ENCODE measurements around the gene RGS9. TPM values are rescaled to one million over a fixed set of nuclear protein-coding genes. Genes with fewer than 3 reads are reported as not detected.

RGS9 gene
- polyA plus RNA-seq, 2 of the 4 experiments (the other 2 are of a cell fraction): 6.9 to 14.3 TPM

DNA sequence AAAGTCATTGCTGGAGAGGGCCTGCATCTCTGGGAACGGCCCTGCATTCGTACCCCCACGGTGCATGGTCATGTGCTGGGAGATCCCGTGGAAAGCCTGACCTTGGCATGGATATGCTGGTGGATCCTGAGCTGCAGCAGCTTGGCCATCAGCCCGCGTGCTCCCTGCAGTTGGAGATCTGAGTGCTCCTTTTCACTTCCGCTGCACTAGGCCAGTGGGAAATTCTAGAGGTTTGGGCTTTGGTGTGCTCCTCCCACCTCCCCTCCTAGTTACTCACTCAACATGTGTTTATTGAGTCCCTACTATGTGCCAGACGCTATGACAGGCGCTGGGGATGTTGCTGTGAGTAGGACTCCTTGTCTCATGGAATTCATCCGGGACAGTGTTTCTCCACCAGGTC is 91.1 kb downstream of the RGS9 start:
- Histone ChIP-seq H3K4me3 (no peak overlapping the region), H3K27ac (no peak overlapping the region), H3K9me3 (no peaks in the 10 kb centered on the region), H3K4me1 (no peaks in the 10 kb centered on the region), H3K4me2 (no peak overlapping the region)
- CTCF ChIA-PET: interaction anchor here (1.0 to 7.3 kb wide), 3 partner anchors 19 to 1026 kb away, joined by 3 to 128 read pairs (median 3); no protein-coding TSS in a partner anchor
- ATAC-seq (no peak), FAIRE-seq (no peak), DNase-seq (ENCODE audit: low read depth in 1 of 2, low spot score in 1 of 2) (no peak)
- POLR2A ChIA-PET: no interaction called here
- WGBS (ENCODE audit: missing lambda C conversion rate): 57% methylated on average over 9 of the region's 10 CpGs
- TF ChIP-seq RCOR1 (IDR thresholded peaks at IDR 0.05; ENCODE audit: low read depth, low read length): no peak
- TF ChIP-seq MAZ (IDR thresholded peaks at IDR 0.05; ENCODE audit: borderline replicate concordance, low read depth, low read length): no peak
- no peak for TF ChIP-seq MYC (IDR thresholded peaks at IDR 0.05; ENCODE audit: borderline replicate concordance, low read length)
- TF ChIP-seq, protein P1, sequence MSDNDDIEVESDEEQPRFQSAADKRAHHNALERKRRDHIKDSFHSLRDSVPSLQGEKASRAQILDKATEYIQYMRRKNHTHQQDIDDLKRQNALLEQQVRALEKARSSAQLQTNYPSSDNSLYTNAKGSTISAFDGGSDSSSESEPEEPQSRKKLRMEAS (IDR thresholded peaks at IDR 0.05): no peak
- TF ChIP-seq, protein P2, sequence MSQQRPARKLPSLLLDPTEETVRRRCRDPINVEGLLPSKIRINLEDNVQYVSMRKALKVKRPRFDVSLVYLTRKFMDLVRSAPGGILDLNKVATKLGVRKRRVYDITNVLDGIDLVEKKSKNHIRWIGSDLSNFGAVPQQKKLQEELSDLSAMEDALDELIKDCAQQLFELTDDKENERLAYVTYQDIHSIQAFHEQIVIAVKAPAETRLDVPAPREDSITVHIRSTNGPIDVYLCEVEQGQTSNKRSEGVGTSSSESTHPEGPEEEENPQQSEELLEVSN (IDR thresholded peaks at IDR 0.05; ENCODE audit: borderline replicate concordance, low read depth): no peak
- no peak for TF ChIP-seq RAD21 (conservative IDR thresholded peaks at IDR 0.05 in 1 of 2, IDR thresholded peaks at IDR 0.05 in 1 of 2)
- TF ChIP-seq HOXB13 (CRISPR knock-in tag; IDR thresholded peaks at IDR 0.05; ENCODE audit: low read depth): no peak
- no peak for TF ChIP-seq ZSCAN20 (CRISPR knock-in tag; IDR thresholded peaks at IDR 0.05)
- no peak for TF ChIP-seq SREBF2 (IDR thresholded peaks at IDR 0.05)

DNA sequence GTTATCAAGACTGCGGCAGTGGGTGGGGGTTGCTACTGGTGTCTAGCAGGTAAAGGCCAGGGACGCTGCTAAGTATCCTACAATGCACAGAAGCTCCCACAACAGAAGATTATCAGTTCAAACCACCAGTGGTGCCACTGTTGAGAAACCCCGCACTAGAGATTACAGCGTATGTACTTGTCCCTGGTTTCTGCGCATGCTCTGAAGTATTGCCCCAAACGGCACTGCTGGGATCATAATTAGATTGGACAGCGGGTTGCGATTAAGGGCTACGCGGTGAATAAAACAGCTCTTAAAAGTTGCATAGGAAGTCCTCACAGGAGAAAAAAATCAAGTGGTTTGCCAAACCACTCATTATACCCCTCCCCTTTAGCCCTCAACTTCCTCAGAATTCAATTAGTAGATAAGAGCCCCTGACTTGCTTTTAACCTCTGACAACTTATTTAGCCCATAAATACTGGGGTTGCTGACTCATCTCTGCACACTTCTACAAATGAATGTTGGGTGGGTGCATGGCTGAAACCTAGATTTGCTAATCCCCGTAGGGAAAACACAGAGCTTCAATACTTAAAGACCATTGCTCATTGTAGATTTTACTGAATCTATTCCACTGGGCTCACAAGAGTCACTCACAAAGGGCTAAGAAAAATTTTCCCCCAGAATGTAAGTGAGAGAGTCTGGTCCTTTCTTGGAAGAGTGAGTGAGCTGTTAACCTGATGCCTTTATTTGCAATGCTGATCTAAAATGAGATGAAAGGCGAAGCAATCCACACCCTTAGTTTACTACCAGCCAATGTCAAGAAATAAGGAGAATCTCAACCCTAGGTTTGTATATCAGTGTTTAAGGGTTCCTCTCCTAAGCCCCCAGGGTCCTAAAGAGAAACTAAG is 91.8 kb downstream of the RGS9 start:
- DNase-seq (ENCODE audit: low read depth in 1 of 2, low spot score in 1 of 2) (no peak), ATAC-seq (no peak), FAIRE-seq (no peak)
- no peak for TF ChIP-seq CHD2 (IDR thresholded peaks at IDR 0.05; ENCODE audit: low read length, partially characterized antibody)
- 82% methylated on average over 12 of the region's 12 CpGs for WGBS (ENCODE audit: missing lambda C conversion rate)
- Histone ChIP-seq H3K4me1 (no peaks in the 10 kb centered on the region), H3K27ac (no peak overlapping the region), H3K4me3 (no peak overlapping the region), H3K9me3 (no peaks in the 10 kb centered on the region), H3K4me2 (no peak overlapping the region)
- POLR2A ChIA-PET: no interaction called here
- CTCF ChIA-PET: interaction anchor here (1.2 to 7.3 kb wide), 4 partner anchors 9 to 1025 kb away, joined by 3 to 128 read pairs (median 40); no protein-coding TSS in a partner anchor

DNA sequence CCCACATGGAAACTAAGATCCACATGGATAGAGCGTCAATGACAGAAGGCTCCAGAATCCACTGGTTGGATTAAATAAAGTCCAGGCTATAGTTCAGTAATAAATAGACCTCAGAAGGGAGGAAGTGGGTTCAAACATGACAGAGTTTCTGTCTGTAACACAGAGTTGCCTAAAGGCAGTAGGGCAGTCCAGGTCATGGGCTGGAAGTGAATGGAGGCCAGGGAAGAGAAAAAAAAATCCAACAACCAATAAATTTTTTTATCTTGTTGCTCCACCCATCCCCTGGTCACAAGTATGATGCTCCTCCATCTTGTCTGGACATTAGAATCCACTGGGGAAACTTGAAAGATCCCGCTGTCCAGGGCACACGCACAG is 92.4 kb downstream of the RGS9 start:
- Histone ChIP-seq H3K4me3 (no peak overlapping the region), H3K4me2 (no peak overlapping the region), H3K4me1 (no peaks in the 10 kb centered on the region), H3K27ac (no peak overlapping the region), H3K9me3 (no peaks in the 10 kb centered on the region)
- FAIRE-seq: no peak
- POLR2A ChIA-PET: no interaction called here
- WGBS (ENCODE audit: missing lambda C conversion rate): 81% methylated on average over 3 of the region's 3 CpGs
- no peak for ATAC-seq
- no peak for TF ChIP-seq CBX2 (IDR thresholded peaks at IDR 0.05; ENCODE audit: borderline replicate concordance, low read depth)
- no peak for TF ChIP-seq JUN (IDR thresholded peaks at IDR 0.05)
- TF ChIP-seq FOSL2 (IDR thresholded peaks at IDR 0.05): no peak
- no peak for TF ChIP-seq FOSL2 (CRISPR knock-in tag; IDR thresholded peaks at IDR 0.05)
- no peak for TF ChIP-seq FOSB (CRISPR knock-in tag; IDR thresholded peaks at IDR 0.05)
- no peak for TF ChIP-seq HOXB5 (CRISPR knock-in tag; IDR thresholded peaks at IDR 0.05)
- TF ChIP-seq FOXS1 (CRISPR knock-in tag; IDR thresholded peaks at IDR 0.05): no peak
- DNase-seq (ENCODE audit: low read depth in 1 of 2, low spot score in 1 of 2): no peak
- CTCF ChIA-PET: interaction anchor here (0.6 to 7.3 kb wide), 6 partner anchors 8 to 936 kb away, joined by 3 to 128 read pairs (median 4); no protein-coding TSS in a partner anchor

DNA sequence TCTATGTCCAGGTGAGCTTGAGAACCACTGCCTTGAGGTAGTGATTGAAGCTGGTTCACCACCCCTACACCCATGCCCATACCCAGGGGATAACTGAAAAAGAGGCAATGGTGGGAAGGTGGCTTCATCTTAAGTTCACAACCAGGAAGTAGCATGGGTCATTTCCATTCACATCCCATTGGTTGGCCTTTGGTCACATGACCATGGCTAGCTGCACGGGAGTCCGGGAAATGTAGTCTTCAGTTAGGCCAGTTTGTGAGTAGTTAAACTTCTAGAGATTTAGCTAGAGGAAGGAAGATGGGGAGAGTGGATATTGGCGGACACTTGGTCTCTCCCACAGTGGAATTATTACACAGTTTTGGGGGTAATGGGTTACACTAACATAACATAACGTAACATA is 92.9 kb downstream of the RGS9 start:
- Histone ChIP-seq H3K4me1 (no peaks in the 10 kb centered on the region), H3K27ac (no peak overlapping the region), H3K4me3 (no peak overlapping the region), H3K4me2 (no peak overlapping the region), H3K9me3 (no peaks in the 10 kb centered on the region)
- DNase-seq (ENCODE audit: low read depth in 1 of 2, low spot score in 1 of 2) (peak in 1 of 2 experiments; percentile 35), ATAC-seq (no peak), FAIRE-seq (no peak)
- CTCF ChIA-PET: interaction anchor here (0.6 to 7.3 kb wide), 10 partner anchors 8 to 936 kb away, joined by 3 to 128 read pairs (median 6); no protein-coding TSS in a partner anchor
- TF ChIP-seq, protein P3, sequence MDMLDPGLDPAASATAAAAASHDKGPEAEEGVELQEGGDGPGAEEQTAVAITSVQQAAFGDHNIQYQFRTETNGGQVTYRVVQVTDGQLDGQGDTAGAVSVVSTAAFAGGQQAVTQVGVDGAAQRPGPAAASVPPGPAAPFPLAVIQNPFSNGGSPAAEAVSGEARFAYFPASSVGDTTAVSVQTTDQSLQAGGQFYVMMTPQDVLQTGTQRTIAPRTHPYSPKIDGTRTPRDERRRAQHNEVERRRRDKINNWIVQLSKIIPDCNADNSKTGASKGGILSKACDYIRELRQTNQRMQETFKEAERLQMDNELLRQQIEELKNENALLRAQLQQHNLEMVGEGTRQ (IDR thresholded peaks at IDR 0.05): peak; percentile 30; the same call in 1 of the 2 replicates
- TF ChIP-seq RAD21 (conservative IDR thresholded peaks at IDR 0.05 in 1 of 2, IDR thresholded peaks at IDR 0.05 in 1 of 2): no peak
- TF ChIP-seq EHF (CRISPR knock-in tag; IDR thresholded peaks at IDR 0.05): no peak
- 67% methylated on average over 4 of the region's 4 CpGs for WGBS (ENCODE audit: missing lambda C conversion rate)
- POLR2A ChIA-PET: no interaction called here

All from A549 (cell line).